Activated CD4-positive, alpha-beta T cell treated with anti-CD3 and anti-CD28 coated beads for 1 hour (primary cell): ENCODE measurements around the gene INPP5E.

Experiments used
- DNase-seq: peaks from one replicate; pipeline ENCODE4 v3.0.0-alpha.2; 2020

The INPP5E gene

DNA sequence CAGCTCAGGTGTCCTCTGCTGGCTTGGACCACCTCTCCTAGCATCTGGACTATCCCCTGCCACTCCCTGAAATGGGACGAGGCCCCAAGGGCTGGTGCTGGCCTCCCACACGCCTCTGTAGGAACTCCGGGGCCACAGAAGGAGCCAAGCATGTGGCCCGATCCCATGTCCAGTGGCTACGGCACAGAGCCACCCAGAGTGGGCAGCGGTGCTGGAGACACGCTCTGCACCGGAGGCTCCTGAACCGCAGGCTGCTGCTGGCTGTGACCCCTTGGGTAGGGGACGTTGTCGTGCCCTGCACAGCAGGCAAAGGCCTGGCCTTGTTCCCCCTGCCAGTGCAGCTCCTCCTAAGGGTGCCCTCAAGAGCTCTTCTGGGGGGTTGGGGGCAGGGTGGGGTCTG, 59.8 kb downstream of the INPP5E start:
- no peak for DNase-seq

DNA sequence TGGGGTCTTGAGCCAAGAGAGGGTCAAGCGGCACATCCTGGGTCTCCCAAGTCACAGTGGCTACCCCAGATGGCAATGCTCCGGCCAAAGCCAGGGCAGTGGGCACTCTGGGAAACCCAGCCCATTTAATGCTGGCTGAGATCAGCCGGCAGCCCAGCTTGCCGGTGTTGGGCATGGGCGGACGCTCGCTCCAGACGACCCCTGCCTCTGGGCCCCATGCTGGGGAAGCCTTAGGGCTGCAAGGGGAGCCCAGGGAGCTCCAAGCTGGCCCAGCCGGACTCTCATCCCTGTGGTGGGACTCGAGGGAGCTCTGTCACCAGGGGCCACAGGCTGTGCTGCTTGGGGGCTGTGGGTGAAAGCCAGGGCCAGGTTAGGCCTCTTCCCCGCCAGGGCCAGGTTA, 60.2 kb downstream of the INPP5E start:
- DNase-seq: no peak

DNA sequence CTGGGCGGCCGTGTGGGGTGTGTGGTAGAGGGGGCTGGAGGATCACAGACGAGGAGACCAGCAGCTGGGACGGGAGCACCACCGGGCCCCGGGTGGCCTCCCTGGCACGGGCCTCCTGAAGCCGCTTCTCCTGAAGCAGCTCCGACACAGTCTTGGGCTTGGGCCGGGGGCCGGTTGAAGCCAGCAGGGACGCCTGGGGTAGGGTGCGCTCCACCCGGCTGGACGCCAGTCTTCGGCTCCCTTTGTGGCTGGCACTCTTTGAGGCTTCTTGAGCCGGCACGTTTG, 60.7 kb downstream of the INPP5E start:
- DNase-seq: no peak
